WTC11 (cell line): ENCODE data around the gene EIF4G3.

ENCODE experiments used
- ETV6 ChIP-seq: sonication (generic); formaldehyde crosslinking; IDR thresholded peaks from 2 replicates; pipeline ENCODE4 v1.8.1; 2022; ENCODE audit warnings: mild to moderate bottlenecking, missing genetic modification reagents
- KAT7 ChIP-seq: sonication (generic); formaldehyde crosslinking; IDR thresholded peaks from 2 replicates; pipeline ENCODE4 v1.8.1; 2023; ENCODE audit warnings: missing genetic modification reagents, mild to moderate bottlenecking, borderline replicate concordance
- NFYB ChIP-seq: sonication (generic); formaldehyde crosslinking; conservative IDR thresholded peaks from 2 replicates; pipeline ENCODE4 v1.8.0; 2022; ENCODE audit warnings: low read depth, missing genetic modification reagents
- TP53 ChIP-seq: sonication (generic); formaldehyde crosslinking; IDR thresholded peaks from 2 replicates; pipeline ENCODE4 v1.8.1; 2023; ENCODE audit warnings: mild to moderate bottlenecking, missing genetic modification reagents
- ZNF416 ChIP-seq: fragments of 250-450 bp; sonication (Bioruptor Pico); IDR thresholded peaks from 2 replicates; pipeline ENCODE4 v1.9.0; 2021; ENCODE audit warnings: mild to moderate bottlenecking, inconsistent platforms
- TF ChIP-seq, protein P1 (sequence below): fragments of 200-600 bp; IDR thresholded peaks from 2 replicates; pipeline ENCODE4 v1.8.0; 2022; ENCODE audit warnings: antibody characterized with exemption
- TF ChIP-seq, protein P2 (sequence below): sonication (generic); formaldehyde crosslinking; IDR thresholded peaks from 2 replicates; pipeline ENCODE4 v1.8.1; 2023; ENCODE audit warnings: mild to moderate bottlenecking, missing genetic modification reagents, borderline replicate concordance
- TF ChIP-seq, protein P3 (sequence below): sonication (generic); formaldehyde crosslinking; conservative IDR thresholded peaks from 2 replicates; pipeline ENCODE4 v1.8.1; 2022; ENCODE audit warnings: mild to moderate bottlenecking, missing genetic modification reagents
- TF ChIP-seq, protein P4 (sequence below): fragments of 250-450 bp; sonication (Bioruptor Pico); IDR thresholded peaks from 2 replicates; pipeline ENCODE4 v2.1.2; 2022; ENCODE audit warnings: mild to moderate bottlenecking, moderate library complexity
- TF ChIP-seq, protein P5 (sequence below): sonication (generic); formaldehyde crosslinking; IDR thresholded peaks from 2 replicates; pipeline ENCODE4 v1.8.1; 2022; ENCODE audit warnings: low read depth, missing genetic modification reagents, borderline replicate concordance

DNA sequence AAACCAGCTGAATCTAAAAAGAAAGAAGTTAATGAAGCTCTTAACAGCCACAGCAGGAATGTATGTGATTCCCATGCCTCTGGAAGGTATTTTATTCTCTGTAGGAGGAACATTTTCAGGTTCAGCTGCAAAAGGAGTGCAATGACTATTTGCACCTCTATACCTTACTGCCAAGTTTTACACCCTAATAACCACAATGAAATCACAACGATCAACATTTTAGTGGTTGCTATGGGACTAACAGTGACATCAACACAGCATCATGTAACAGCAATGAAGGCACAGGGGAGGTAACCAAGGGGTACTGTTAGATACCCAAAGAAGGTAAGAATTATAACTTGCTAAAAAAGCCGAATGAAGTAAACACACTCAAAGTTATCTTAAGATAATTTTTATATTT, 273.3 kb downstream of the EIF4G3 start:
- TF ChIP-seq, protein P1, sequence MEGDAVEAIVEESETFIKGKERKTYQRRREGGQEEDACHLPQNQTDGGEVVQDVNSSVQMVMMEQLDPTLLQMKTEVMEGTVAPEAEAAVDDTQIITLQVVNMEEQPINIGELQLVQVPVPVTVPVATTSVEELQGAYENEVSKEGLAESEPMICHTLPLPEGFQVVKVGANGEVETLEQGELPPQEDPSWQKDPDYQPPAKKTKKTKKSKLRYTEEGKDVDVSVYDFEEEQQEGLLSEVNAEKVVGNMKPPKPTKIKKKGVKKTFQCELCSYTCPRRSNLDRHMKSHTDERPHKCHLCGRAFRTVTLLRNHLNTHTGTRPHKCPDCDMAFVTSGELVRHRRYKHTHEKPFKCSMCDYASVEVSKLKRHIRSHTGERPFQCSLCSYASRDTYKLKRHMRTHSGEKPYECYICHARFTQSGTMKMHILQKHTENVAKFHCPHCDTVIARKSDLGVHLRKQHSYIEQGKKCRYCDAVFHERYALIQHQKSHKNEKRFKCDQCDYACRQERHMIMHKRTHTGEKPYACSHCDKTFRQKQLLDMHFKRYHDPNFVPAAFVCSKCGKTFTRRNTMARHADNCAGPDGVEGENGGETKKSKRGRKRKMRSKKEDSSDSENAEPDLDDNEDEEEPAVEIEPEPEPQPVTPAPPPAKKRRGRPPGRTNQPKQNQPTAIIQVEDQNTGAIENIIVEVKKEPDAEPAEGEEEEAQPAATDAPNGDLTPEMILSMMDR: no peak
- TF ChIP-seq, protein P2, sequence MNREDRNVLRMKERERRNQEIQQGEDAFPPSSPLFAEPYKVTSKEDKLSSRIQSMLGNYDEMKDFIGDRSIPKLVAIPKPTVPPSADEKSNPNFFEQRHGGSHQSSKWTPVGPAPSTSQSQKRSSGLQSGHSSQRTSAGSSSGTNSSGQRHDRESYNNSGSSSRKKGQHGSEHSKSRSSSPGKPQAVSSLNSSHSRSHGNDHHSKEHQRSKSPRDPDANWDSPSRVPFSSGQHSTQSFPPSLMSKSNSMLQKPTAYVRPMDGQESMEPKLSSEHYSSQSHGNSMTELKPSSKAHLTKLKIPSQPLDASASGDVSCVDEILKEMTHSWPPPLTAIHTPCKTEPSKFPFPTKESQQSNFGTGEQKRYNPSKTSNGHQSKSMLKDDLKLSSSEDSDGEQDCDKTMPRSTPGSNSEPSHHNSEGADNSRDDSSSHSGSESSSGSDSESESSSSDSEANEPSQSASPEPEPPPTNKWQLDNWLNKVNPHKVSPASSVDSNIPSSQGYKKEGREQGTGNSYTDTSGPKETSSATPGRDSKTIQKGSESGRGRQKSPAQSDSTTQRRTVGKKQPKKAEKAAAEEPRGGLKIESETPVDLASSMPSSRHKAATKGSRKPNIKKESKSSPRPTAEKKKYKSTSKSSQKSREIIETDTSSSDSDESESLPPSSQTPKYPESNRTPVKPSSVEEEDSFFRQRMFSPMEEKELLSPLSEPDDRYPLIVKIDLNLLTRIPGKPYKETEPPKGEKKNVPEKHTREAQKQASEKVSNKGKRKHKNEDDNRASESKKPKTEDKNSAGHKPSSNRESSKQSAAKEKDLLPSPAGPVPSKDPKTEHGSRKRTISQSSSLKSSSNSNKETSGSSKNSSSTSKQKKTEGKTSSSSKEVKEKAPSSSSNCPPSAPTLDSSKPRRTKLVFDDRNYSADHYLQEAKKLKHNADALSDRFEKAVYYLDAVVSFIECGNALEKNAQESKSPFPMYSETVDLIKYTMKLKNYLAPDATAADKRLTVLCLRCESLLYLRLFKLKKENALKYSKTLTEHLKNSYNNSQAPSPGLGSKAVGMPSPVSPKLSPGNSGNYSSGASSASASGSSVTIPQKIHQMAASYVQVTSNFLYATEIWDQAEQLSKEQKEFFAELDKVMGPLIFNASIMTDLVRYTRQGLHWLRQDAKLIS (CRISPR knock-in tag): no peak
- TF ChIP-seq KAT7: no peak
- no peak for TF ChIP-seq ETV6 (CRISPR knock-in tag)
- TF ChIP-seq, protein P3, sequence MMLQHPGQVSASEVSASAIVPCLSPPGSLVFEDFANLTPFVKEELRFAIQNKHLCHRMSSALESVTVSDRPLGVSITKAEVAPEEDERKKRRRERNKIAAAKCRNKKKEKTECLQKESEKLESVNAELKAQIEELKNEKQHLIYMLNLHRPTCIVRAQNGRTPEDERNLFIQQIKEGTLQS (CRISPR knock-in tag): no peak
- TF ChIP-seq, protein P4, sequence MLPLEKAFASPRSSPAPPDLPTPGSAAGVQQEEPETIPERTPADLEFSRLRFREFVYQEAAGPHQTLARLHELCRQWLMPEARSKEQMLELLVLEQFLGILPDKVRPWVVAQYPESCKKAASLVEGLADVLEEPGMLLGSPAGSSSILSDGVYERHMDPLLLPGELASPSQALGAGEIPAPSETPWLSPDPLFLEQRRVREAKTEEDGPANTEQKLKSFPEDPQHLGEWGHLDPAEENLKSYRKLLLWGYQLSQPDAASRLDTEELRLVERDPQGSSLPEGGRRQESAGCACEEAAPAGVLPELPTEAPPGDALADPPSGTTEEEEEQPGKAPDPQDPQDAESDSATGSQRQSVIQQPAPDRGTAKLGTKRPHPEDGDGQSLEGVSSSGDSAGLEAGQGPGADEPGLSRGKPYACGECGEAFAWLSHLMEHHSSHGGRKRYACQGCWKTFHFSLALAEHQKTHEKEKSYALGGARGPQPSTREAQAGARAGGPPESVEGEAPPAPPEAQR: no peak
- TF ChIP-seq ZNF416 (CRISPR knock-in tag): no peak
- no peak for TF ChIP-seq TP53
- TF ChIP-seq NFYB (CRISPR knock-in tag): no peak
- TF ChIP-seq, protein P5, sequence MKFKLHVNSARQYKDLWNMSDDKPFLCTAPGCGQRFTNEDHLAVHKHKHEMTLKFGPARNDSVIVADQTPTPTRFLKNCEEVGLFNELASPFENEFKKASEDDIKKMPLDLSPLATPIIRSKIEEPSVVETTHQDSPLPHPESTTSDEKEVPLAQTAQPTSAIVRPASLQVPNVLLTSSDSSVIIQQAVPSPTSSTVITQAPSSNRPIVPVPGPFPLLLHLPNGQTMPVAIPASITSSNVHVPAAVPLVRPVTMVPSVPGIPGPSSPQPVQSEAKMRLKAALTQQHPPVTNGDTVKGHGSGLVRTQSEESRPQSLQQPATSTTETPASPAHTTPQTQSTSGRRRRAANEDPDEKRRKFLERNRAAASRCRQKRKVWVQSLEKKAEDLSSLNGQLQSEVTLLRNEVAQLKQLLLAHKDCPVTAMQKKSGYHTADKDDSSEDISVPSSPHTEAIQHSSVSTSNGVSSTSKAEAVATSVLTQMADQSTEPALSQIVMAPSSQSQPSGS (CRISPR knock-in tag): no peak
